A673 (cell line): ENCODE results near the gene CAB39.

Experiments
- EZH2 ChIP-seq: fragments of 200-600 bp; sonication (generic); IDR thresholded peaks from 2 replicates; pipeline ENCODE4 v1.6.1; 2017; ENCODE audit warnings: borderline replicate concordance, low read depth, mild to moderate bottlenecking, mixed read lengths, antibody characterized with exemption, low read length; ENCODE audit not compliant: poor library complexity, severe bottlenecking
- TF ChIP-seq, protein P1 (sequence below): fragments of 300-800, 200-600 bp; sonication (generic); conservative IDR thresholded peaks from 2 replicates; pipeline ENCODE4 v1.5.1; 2017; ENCODE audit warnings: low read depth, mild to moderate bottlenecking, antibody characterized with exemption, low read length, moderate library complexity, mixed read lengths

DNA sequence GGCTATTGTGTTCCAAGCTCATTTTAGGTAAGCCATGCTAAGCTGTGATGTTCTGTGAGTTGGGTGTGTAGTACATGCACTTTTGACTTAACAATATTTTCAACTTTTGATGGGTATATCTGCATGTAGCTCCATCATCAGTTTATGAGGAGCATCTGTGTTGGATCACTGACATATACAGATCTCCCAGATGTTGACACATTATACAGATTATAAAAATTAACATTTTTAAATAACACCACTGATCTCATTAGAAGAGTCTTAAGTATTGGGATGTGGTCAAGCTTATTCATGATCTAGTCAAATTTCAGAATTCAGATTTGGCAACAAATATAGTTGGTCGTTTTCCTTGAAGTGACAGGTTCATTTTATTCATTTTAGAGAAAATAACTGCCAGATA, 51.7 kb downstream of the CAB39 start:
- TF ChIP-seq, protein P1, sequence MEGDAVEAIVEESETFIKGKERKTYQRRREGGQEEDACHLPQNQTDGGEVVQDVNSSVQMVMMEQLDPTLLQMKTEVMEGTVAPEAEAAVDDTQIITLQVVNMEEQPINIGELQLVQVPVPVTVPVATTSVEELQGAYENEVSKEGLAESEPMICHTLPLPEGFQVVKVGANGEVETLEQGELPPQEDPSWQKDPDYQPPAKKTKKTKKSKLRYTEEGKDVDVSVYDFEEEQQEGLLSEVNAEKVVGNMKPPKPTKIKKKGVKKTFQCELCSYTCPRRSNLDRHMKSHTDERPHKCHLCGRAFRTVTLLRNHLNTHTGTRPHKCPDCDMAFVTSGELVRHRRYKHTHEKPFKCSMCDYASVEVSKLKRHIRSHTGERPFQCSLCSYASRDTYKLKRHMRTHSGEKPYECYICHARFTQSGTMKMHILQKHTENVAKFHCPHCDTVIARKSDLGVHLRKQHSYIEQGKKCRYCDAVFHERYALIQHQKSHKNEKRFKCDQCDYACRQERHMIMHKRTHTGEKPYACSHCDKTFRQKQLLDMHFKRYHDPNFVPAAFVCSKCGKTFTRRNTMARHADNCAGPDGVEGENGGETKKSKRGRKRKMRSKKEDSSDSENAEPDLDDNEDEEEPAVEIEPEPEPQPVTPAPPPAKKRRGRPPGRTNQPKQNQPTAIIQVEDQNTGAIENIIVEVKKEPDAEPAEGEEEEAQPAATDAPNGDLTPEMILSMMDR: no peak
- no peak for TF ChIP-seq EZH2
